ENCODE measurements around the gene UBE2Q2. TPM values are rescaled to one million over a fixed set of nuclear protein-coding genes. Genes with fewer than 3 reads are reported as not detected.

UBE2Q2 gene
- total and polyA plus RNA-seq, 2 experiments from 2014 or later = 44.1 to 63.6 TPM

DNA sequence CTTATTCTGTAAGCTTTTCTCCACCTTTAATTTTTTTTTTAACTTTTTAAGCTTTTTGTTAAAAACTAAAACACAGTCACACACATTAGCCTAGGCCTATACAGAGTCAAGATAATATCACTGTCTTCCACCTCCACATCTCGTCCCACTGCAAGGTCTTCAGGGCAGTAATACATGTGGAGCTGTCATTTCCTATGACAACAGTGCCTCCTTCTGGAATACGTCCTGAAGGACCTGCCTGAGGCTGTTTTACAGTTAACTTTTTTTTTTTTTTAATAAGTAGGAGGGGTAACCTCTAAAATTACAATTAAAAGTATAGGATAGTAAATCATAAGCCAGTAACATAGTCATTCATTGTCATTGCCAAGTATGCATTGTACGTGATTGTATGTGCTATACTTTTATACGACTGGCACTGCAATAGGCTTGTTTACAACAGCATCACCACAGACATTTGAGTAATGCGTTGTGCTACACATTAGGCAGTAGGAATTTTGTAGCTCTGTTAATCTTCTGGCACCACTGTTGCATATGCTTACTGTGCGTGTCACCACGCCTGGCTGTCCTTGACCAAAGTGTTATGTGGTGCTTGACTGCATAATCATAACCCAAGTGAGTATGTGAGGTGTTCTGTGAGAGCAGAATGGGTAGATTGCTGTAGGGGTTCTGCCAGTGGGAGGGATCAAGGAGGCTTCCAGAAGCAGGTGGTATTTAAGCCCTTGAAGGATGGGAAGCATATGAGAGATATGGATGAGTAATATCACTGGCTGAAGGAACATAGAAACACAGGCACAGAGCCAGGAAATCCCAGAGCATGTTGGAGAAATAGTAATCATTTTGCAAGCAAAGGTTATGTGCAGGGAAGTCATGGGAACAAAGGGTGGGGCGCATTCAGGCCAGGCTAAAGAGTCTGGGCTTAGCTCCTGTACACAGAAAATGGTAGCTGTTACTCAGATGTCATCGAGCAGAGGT lies 78.8 kb downstream of the UBE2Q2 start:
- no peak overlapping the region for H3K4me3 ChIP-seq
- peaks cover 10% of the 10 kb centered on the region; the same call in 1 of the 2 replicates for H3K36me3 ChIP-seq (ENCODE audit: low read depth)
- no peak overlapping the region for H3K27ac ChIP-seq
- peaks cover 8% of the 10 kb centered on the region for H3K4me1 ChIP-seq (ENCODE audit: insufficient read depth)
- peak; percentile 73 for DNase-seq
- H3F3A ChIP-seq (ENCODE audit: insufficient read depth) = no peaks in the 10 kb centered on the region
- H2AFZ ChIP-seq = no peak overlapping the region
- TF ChIP-seq EZH2phosphoT487 (IDR thresholded peaks at IDR 0.05; ENCODE audit: insufficient read depth, low read depth) (no peak), EZH2 (IDR thresholded peaks at IDR 0.05; ENCODE audit: insufficient read depth, poor library complexity, severe bottlenecking) (no peak)
- H3K4me2 ChIP-seq (ENCODE audit: unreplicated experiment) = no peak overlapping the region
- in situ Hi-C loops (cut with MboI) = no loop called here
- WGBS, 2 experiments (ENCODE audit: low coverage in 1 of 2, low lambda C conversion rate in 2 of 2, missing lambda C conversion rate in 2 of 2) = 86 to 88% methylated on average over 9 of the region's 9 CpGs
- H3K27me3 ChIP-seq (replicated peaks; ENCODE audit: insufficient read depth) = no peaks in the 10 kb centered on the region
- H3K9ac ChIP-seq = no peak overlapping the region
- H3K9me3 ChIP-seq (ENCODE audit: low read depth) = no peaks in the 10 kb centered on the region
- no peaks in the 10 kb centered on the region for H3K9me2 ChIP-seq (ENCODE audit: insufficient read depth)
- peaks cover 75% of the 10 kb centered on the region for H3K79me2 ChIP-seq (ENCODE audit: insufficient read depth)
- H4K20me1 ChIP-seq (ENCODE audit: insufficient read depth) = no peaks in the 10 kb centered on the region

DNA sequence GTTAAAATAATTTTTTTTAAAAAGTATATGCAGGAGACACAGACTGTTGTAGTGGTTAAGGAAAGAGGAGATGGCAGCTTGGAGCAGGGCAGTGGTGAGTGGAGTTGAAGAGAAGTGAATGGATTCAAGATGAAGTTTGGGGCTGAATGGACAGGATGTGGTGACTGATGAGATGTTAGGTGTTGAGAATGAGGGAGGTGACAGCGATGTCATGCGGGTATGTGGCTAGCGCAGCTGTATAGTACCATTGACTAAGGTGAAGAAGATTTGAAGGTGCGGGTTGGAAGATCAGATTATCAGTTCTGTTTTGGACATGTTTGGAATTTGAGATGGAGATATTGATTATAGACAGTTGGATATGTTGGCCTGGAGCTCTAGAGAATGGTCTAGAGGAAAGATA lies 80.5 kb downstream of the UBE2Q2 start:
- Histone ChIP-seq H4K20me1 (ENCODE audit: insufficient read depth) (no peaks in the 10 kb centered on the region), H3K4me1 (ENCODE audit: insufficient read depth) (peaks cover 8% of the 10 kb centered on the region), H3K27me3 (replicated peaks; ENCODE audit: insufficient read depth) (no peaks in the 10 kb centered on the region), H3K4me2 (ENCODE audit: unreplicated experiment) (no peak overlapping the region), H3K27ac (no peak overlapping the region), H3F3A (ENCODE audit: insufficient read depth) (no peaks in the 10 kb centered on the region), H3K4me3 (no peak overlapping the region), H3K79me2 (ENCODE audit: insufficient read depth) (peaks cover 69% of the 10 kb centered on the region), H3K36me3 (ENCODE audit: low read depth) (no peaks in the 10 kb centered on the region; the same call in 1 of the 2 replicates), H3K9ac (no peak overlapping the region), H3K9me3 (ENCODE audit: low read depth) (no peaks in the 10 kb centered on the region), H3K9me2 (ENCODE audit: insufficient read depth) (no peaks in the 10 kb centered on the region), H2AFZ (no peak overlapping the region)
- WGBS, 2 experiments (ENCODE audit: low coverage in 1 of 2, low lambda C conversion rate in 2 of 2, missing lambda C conversion rate in 2 of 2) = 98 to 100% methylated on average over 4 of the region's 4 CpGs
- no peak for DNase-seq
- in situ Hi-C loops (cut with MboI) = no loop called here
- no peak for TF ChIP-seq EZH2phosphoT487 (IDR thresholded peaks at IDR 0.05; ENCODE audit: insufficient read depth, low read depth)
- no peak for TF ChIP-seq EZH2 (IDR thresholded peaks at IDR 0.05; ENCODE audit: insufficient read depth, poor library complexity, severe bottlenecking)

DNA sequence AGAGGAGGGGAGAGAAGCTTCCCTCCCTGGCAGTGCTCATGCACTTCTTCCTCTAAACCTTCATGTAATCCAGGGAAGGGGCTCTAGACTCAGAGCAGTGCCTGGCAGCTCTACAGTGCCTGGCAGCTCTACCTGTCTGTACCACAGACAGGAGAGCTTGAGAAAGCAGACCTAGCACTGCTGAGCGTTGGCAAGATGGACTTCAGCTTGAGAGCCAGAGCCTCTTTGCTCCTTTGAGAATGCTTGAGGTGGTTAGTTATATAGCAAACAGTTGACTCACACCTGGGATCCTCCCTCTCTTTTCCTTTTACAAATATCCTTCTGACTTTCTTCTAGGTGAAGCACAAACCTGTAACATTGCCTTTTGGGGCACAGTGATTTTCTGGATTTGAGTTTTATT lies 81.3 kb downstream of the UBE2Q2 start:
- no peak overlapping the region for H2AFZ ChIP-seq
- peaks cover 67% of the 10 kb centered on the region for H3K79me2 ChIP-seq (ENCODE audit: insufficient read depth)
- TF ChIP-seq EZH2 (IDR thresholded peaks at IDR 0.05; ENCODE audit: insufficient read depth, poor library complexity, severe bottlenecking) = no peak
- TF ChIP-seq EZH2phosphoT487 (IDR thresholded peaks at IDR 0.05; ENCODE audit: insufficient read depth, low read depth) = no peak
- no peaks in the 10 kb centered on the region for H3K27me3 ChIP-seq (replicated peaks; ENCODE audit: insufficient read depth)
- DNase-seq = peak; percentile 15
- no peak overlapping the region for H3K4me3 ChIP-seq
- no peaks in the 10 kb centered on the region; the same call in 1 of the 2 replicates for H3K36me3 ChIP-seq (ENCODE audit: low read depth)
- no peaks in the 10 kb centered on the region for H3K9me3 ChIP-seq (ENCODE audit: low read depth)
- H3F3A ChIP-seq (ENCODE audit: insufficient read depth) = no peaks in the 10 kb centered on the region
- H3K9ac ChIP-seq = no peak overlapping the region
- no peak overlapping the region for H3K4me2 ChIP-seq (ENCODE audit: unreplicated experiment)
- no peaks in the 10 kb centered on the region for H3K9me2 ChIP-seq (ENCODE audit: insufficient read depth)
- no peaks in the 10 kb centered on the region for H4K20me1 ChIP-seq (ENCODE audit: insufficient read depth)
- no peak overlapping the region for H3K27ac ChIP-seq
- in situ Hi-C loops (cut with MboI) = no loop called here
- WGBS, 2 experiments (ENCODE audit: low coverage in 1 of 2, low lambda C conversion rate in 2 of 2, missing lambda C conversion rate in 2 of 2) = 100% methylated on average over 1 of the region's 1 CpG
- peaks cover 8% of the 10 kb centered on the region for H3K4me1 ChIP-seq (ENCODE audit: insufficient read depth)

DNA sequence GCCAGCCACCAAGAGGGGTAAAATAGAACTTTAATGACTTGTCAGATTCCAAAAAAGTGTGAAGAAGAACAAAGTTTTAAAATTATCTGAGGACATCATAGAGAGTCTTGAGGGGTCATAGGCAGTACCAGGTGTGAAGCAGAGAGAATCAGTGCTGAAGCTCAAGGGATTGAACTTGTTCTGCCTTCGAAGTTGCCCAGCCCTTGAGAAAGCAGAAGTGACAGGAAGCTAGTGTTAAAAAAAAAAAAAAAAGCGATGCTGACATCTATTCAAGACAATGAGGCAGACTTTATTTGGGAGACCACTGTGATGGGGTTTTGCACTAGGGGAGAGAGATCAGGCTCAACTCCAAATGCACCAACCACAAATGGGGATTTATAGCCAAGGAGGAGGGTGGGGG lies 82.2 kb downstream of the UBE2Q2 start:
- Histone ChIP-seq H2AFZ (no peak overlapping the region), H3K36me3 (ENCODE audit: low read depth) (peaks cover 7% of the 10 kb centered on the region), H3F3A (ENCODE audit: insufficient read depth) (no peaks in the 10 kb centered on the region), H3K79me2 (ENCODE audit: insufficient read depth) (peaks cover 58% of the 10 kb centered on the region), H3K4me2 (ENCODE audit: unreplicated experiment) (no peak overlapping the region), H3K27me3 (replicated peaks; ENCODE audit: insufficient read depth) (no peaks in the 10 kb centered on the region), H3K9me2 (ENCODE audit: insufficient read depth) (no peaks in the 10 kb centered on the region), H3K4me1 (ENCODE audit: insufficient read depth) (peaks cover 8% of the 10 kb centered on the region), H3K9ac (no peak overlapping the region), H3K9me3 (ENCODE audit: low read depth) (no peaks in the 10 kb centered on the region), H3K4me3 (no peak overlapping the region), H3K27ac (no peak overlapping the region), H4K20me1 (ENCODE audit: insufficient read depth) (no peaks in the 10 kb centered on the region)
- TF ChIP-seq EZH2phosphoT487 (IDR thresholded peaks at IDR 0.05; ENCODE audit: insufficient read depth, low read depth) (no peak), EZH2 (IDR thresholded peaks at IDR 0.05; ENCODE audit: insufficient read depth, poor library complexity, severe bottlenecking) (no peak)
- WGBS, 2 experiments (ENCODE audit: low coverage in 1 of 2, low lambda C conversion rate in 2 of 2, missing lambda C conversion rate in 2 of 2) = 93 to 100% methylated on average over 2 of the region's 2 CpGs
- no peak for DNase-seq
- in situ Hi-C loops (cut with MboI) = no loop called here
